GM21529 (cell line): Measurements from ENCODE around the gene AWAT2.
"Not testable (repeated sequence)": the region's sequence is repeated elsewhere in the genome, so short reads cannot be mapped to it uniquely, and the experiment has no call there.

Experiments used
- ATAC-seq: cut with Tn5 transposase; IDR thresholded peaks from one replicate; pipeline ENCODE4 v1.9.1; 2021; ENCODE audit not compliant: unreplicated experiment

The AWAT2 gene

GRCh38 chrX:70001708-70002341, 47.9 kb downstream of the AWAT2 start:
- no peak for ATAC-seq

- ATAC-seq, result no peak
Measured at GRCh38 chrX:70001269-70001668, 48.5 kb downstream of the AWAT2 start.

DNA sequence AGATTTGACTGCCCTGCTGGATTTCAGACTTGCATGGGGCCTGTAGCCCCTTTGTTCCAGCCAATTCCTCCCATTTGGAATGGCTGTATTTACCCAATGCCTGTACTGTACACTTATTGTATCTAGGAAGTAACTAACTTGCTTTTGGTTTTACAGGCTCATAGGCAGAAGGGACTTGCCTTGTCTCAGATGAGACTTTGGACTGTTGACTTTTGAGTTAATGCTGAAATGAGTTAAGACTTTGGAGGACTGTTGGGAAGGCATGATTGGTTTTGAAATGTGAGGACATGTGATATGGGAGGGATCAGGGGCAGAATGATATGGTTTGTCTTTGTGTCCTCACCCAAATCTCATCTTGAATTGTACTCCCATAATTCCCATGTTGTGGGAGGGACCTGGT, 51.4 kb downstream of the AWAT2 start:
- not testable (repeated sequence) for ATAC-seq

- ATAC-seq, result no peak
Measured at GRCh38 chrX:69996113-69996468, 53.6 kb downstream of the AWAT2 start.

- no peak for ATAC-seq
Measured at GRCh38 chrX:69995362-69996112, 54.2 kb downstream of the AWAT2 start.

- no peak for ATAC-seq
Measured at GRCh38 chrX:69993494-69993893, 56.2 kb downstream of the AWAT2 start.

GRCh38 chrX:69991685-69992084, 58.1 kb downstream of the AWAT2 start:
- ATAC-seq, result no peak
